Skeletal muscle satellite cell (primary cell): ENCODE data around the gene PATJ. TPM values are rescaled to one million over a fixed set of nuclear protein-coding genes. Genes with fewer than 3 reads are reported as not detected.
"Not testable (repeated sequence)": the region's sequence is repeated elsewhere in the genome, so short reads cannot be mapped to it uniquely, and the experiment has no call there.

ENCODE experiments used
- H3K27me3 ChIP-seq: 2 replicates; pipeline ENCODE4 v1.7.0; 2013; ENCODE audit warnings: low read length; ENCODE audit not compliant: control insufficient read depth, insufficient read depth
- H3K36me3 ChIP-seq: 2 replicates; pipeline ENCODE4 v1.7.0; 2013; ENCODE audit warnings: mild to moderate bottlenecking, control low read depth, low read length; ENCODE audit not compliant: insufficient read depth
- H3K4me1 ChIP-seq: 2 replicates; pipeline ENCODE4 v1.7.0; 2013; ENCODE audit warnings: low read length; ENCODE audit not compliant: control insufficient read depth, insufficient read depth
- H3K4me2 ChIP-seq: 2 replicates; pipeline ENCODE4 v1.7.0; 2013; ENCODE audit warnings: mild to moderate bottlenecking, low read length
- H3K4me3 ChIP-seq: 2 replicates; pipeline ENCODE4 v1.7.0; 2013; ENCODE audit warnings: low read length
- H3K9ac ChIP-seq: 2 replicates; pipeline ENCODE4 v1.7.0; 2013; ENCODE audit warnings: mild to moderate bottlenecking, low read depth, low read length, moderate library complexity
- H3K9me3 ChIP-seq: replicated peaks from 2 replicates; pipeline ENCODE4 v1.7.0; 2013; ENCODE audit warnings: mild to moderate bottlenecking, control low read depth, low read length
- total RNA-seq: library from RNA; depleted of rRNA; stranded (reverse); fragments of >200 nt; gene quantifications from 2 replicates; pipeline ENCODE4 v1.2.3, GENCODE V29; 2012; rRNA removed

The PATJ gene
- total RNA-seq = 1.5 and 2.3 TPM in 2 replicates

GRCh38 chr1:61741711-61742619 lies at the start of gene PATJ:
TSS of gene PATJ (plus strand) at chr1:61742480. CDS start at chr1:61762893, 20,413 bp downstream.
- Histone ChIP-seq H3K9ac (peak within 1 kb of the TSS; percentile 89), H3K4me1 (peaks cover 15% of the 10 kb centered on the region)

DNA sequence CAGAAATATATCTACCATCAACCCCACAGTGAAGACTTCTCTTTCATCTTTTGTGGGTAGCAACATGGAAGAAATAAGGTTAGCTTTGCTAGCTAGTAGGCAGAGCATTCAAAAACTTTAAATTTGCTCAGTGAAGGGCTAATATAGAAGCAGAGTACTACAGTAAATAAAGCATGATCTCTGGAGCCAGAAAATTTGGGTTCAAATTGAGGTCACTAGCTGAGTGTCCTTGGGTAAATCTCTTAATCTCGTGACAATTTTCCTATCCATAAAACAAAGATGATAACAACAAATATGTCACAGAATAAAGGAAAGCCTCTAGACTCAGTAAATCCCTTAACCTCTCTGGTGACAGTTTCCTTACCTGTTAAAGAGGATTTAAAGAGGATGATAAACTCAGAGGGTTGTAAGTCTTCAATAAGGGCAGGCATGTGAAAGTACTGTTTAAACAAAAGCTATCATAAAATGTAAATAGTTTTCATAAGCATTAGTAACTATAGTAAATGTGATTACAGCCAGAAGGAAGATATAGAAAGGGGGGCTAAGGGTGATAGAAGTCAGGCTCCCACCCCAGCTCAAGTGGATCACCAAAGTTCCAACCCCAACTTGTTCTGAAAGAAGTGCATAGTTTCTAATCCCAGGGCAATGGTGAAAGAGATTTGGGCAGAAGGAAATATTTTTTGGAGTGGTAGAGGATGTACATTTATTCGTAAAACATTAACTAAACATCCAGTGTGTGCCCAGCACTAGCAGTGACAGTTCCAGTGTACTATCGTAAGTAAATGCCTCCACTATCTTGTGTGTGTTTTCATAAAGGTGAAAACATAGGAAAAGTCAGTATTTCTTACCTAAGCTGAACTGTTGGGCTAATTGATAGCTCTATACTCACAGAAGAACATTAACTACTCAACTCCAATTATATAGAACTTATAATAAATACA lies 42.1 kb upstream of the PATJ start:
- no peaks in the 10 kb centered on the region for H3K9me3 ChIP-seq
- H3K4me2 ChIP-seq = no peak overlapping the region
- H3K36me3 ChIP-seq = peaks cover 39% of the 10 kb centered on the region
- no peaks in the 10 kb centered on the region for H3K27me3 ChIP-seq
- no peak overlapping the region for H3K9ac ChIP-seq
- no peaks in the 10 kb centered on the region for H3K4me1 ChIP-seq
- no peak overlapping the region for H3K4me3 ChIP-seq

More at GRCh38 chr1:61741711-61742619, at the start of gene PATJ:
- Histone ChIP-seq H3K4me3 (peak within 1 kb of the TSS; percentile 75), H3K36me3 (no peaks in the 10 kb centered on the region), H3K27me3 (no peaks in the 10 kb centered on the region), H3K4me2 (peak within 1 kb of the TSS; percentile 83), H3K9me3 (no peaks in the 10 kb centered on the region)

GRCh38 chr1:61708953-61709907 lies 33.0 kb upstream of the PATJ start:
- no peaks in the 10 kb centered on the region for H3K27me3 ChIP-seq
- peaks cover 28% of the 10 kb centered on the region for H3K36me3 ChIP-seq
- no peak overlapping the region for H3K4me3 ChIP-seq
- no peaks in the 10 kb centered on the region for H3K9me3 ChIP-seq
- H3K4me2 ChIP-seq = no peak overlapping the region
- no peak overlapping the region for H3K9ac ChIP-seq
- H3K4me1 ChIP-seq = no peaks in the 10 kb centered on the region

DNA sequence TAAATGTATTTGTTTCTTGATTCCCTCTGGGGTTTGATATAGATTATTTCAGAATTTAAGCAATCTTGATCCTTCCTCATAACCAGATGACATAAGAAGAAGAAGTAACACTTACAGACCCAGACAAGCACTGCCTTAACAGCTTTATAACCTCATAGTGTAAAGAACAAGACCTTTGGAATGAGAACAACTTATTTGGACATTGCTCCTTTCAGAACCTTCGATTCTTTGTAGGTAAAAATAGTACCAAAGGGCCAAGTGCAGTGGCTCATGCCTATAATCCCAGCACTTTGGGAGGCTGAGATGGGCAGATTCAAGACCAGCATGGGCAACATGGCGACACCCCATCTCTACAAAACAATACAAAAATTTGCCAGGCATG lies 32.4 kb upstream of the PATJ start:
- Histone ChIP-seq H3K27me3 (no peaks in the 10 kb centered on the region), H3K9me3 (no peaks in the 10 kb centered on the region), H3K4me1 (no peaks in the 10 kb centered on the region), H3K36me3 (peaks cover 28% of the 10 kb centered on the region), H3K9ac (no peak overlapping the region), H3K4me2 (no peak overlapping the region), H3K4me3 (no peak overlapping the region)

GRCh38 chr1:61711257-61711656 lies 31.0 kb upstream of the PATJ start:
- H3K4me1 ChIP-seq, H3K27me3 ChIP-seq, H3K9ac ChIP-seq, H3K4me2 ChIP-seq, H3K4me3 ChIP-seq, H3K9me3 ChIP-seq: not testable (repeated sequence)
- peaks cover 19% of the 10 kb centered on the region for H3K36me3 ChIP-seq

- no peaks in the 10 kb centered on the region for H3K27me3 ChIP-seq
- no peaks in the 10 kb centered on the region for H3K9me3 ChIP-seq
- peaks cover 16% of the 10 kb centered on the region for H3K36me3 ChIP-seq
- no peak overlapping the region for H3K4me2 ChIP-seq
- H3K4me3 ChIP-seq = no peak overlapping the region
- no peaks in the 10 kb centered on the region for H3K4me1 ChIP-seq
- H3K9ac ChIP-seq = no peak overlapping the region
Measured at GRCh38 chr1:61711969-61712368, 30.3 kb upstream of the PATJ start.

DNA sequence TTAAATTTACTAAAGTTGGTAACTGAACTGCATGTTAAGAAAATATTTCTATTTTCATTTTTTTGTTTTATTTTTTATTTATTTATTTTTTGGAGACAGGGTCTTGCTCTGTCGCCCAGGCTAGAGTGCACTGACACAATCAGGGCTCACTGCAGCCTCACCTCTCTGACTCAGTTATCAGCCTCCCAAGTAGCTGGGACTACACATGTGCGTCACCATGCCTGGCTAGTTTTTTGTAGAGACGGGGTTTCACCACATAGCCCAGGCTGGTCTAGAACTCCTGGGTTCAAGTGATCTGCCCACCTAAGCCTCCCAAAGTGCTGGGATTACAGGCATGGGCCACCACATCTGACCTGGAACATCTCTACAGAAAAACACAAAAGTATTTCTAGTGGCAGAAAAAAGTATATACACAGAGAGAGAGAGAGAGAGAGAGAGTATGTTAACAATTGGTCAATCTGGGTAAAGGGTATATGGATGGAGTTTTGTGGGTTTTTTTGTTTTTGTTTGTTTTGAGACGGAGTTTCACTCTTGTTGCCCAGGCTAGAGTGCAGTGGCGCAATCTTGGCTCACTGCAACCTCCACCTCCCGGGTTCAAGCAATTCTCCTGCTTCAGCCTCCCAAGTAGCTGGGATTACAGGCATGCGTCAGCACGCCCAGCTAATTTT lies 23.1 kb upstream of the PATJ start:
- H3K9ac ChIP-seq, H3K4me2 ChIP-seq, H3K4me3 ChIP-seq, H3K36me3 ChIP-seq, H3K27me3 ChIP-seq, H3K9me3 ChIP-seq: not testable (repeated sequence)
- peaks cover 16% of the 10 kb centered on the region for H3K4me1 ChIP-seq

GRCh38 chr1:61724506-61724812 lies 17.8 kb upstream of the PATJ start:
- H3K36me3 ChIP-seq = no peaks in the 10 kb centered on the region
- peaks cover 17% of the 10 kb centered on the region for H3K4me1 ChIP-seq
- H3K27me3 ChIP-seq = no peaks in the 10 kb centered on the region
- peak overlapping the region; percentile 77 for H3K4me2 ChIP-seq
- peak overlapping the region; percentile 82 for H3K4me3 ChIP-seq
- H3K9ac ChIP-seq = peak overlapping the region; percentile 96
- H3K9me3 ChIP-seq = no peaks in the 10 kb centered on the region

DNA sequence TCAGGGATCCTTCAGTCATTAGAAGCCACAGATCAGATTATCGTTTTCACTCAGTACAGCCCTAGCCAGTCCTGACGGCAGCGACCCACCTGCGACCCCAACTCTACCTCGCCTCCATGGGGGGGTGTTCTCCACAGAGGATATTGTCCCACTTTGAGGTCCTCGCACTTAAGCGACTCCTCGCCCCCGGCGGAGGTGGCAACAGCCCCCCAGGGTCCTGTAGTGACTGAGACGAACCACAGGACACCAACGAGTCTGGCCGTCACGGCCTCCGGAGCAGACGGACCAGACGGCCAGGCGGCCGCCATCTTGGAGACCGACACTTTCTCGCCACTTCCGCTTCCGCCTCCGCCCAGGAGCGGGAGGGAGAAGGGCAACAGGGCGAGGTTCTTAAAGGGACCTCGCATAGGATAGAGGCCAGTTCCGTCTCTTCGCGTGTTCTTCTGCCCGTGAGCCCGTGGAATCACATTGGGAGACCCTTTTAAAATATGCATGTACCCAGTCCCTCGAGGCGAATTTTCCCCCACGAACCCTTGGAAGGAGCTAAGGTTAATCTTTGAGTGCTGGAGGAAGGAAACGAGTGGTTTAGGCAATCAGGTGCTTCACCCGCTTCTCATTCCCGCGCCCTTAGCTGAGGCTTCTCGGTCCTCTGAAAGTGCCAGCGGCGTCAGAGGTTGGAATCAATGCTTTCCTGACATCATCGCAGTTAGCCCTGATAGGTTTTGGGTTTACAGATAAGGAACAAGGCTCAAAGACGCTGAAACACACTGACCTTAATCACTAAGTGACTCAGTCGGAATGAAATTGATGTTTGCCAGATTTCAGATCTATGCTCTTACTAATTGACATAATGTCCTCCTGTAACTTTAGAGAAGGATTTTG lies 17.2 kb upstream of the PATJ start, which contains the start of gene TM2D1:
Gene TM2D1, minus strand, starts transcription at position 329 of the 882 bp plus-strand sequence. Its CDS starts 21 bp downstream, at position 308.
- no peaks in the 10 kb centered on the region for H3K27me3 ChIP-seq
- H3K4me2 ChIP-seq = peak within 1 kb of the TSS; percentile 77

GRCh38 chr1:61727544-61727943 lies 14.7 kb upstream of the PATJ start:
- no peak overlapping the region for H3K9ac ChIP-seq
- no peak overlapping the region for H3K4me3 ChIP-seq
- no peaks in the 10 kb centered on the region for H3K27me3 ChIP-seq
- H3K36me3 ChIP-seq = no peaks in the 10 kb centered on the region
- peaks cover 17% of the 10 kb centered on the region for H3K4me1 ChIP-seq
- H3K9me3 ChIP-seq = no peaks in the 10 kb centered on the region
- H3K4me2 ChIP-seq = no peak overlapping the region

More for the DNA sequence above, 17.2 kb upstream of the PATJ start, which contains the start of gene TM2D1:
- H3K9me3 ChIP-seq = no peaks in the 10 kb centered on the region
- H3K36me3 ChIP-seq = no peaks in the 10 kb centered on the region
- H3K9ac ChIP-seq = peak within 1 kb of the TSS; percentile 96
- peaks cover 17% of the 10 kb centered on the region for H3K4me1 ChIP-seq
- peak within 1 kb of the TSS; percentile 82 for H3K4me3 ChIP-seq
